Hippocampal formation (tissue), 2 donors: ENCODE data around the gene NPLOC4.

Source experiments
- DNase-seq, 2 donors: peaks; one replicate each; lab custom pipeline; 2025; lab: John Stamatoyannopoulos, UW

The NPLOC4 gene

DNA sequence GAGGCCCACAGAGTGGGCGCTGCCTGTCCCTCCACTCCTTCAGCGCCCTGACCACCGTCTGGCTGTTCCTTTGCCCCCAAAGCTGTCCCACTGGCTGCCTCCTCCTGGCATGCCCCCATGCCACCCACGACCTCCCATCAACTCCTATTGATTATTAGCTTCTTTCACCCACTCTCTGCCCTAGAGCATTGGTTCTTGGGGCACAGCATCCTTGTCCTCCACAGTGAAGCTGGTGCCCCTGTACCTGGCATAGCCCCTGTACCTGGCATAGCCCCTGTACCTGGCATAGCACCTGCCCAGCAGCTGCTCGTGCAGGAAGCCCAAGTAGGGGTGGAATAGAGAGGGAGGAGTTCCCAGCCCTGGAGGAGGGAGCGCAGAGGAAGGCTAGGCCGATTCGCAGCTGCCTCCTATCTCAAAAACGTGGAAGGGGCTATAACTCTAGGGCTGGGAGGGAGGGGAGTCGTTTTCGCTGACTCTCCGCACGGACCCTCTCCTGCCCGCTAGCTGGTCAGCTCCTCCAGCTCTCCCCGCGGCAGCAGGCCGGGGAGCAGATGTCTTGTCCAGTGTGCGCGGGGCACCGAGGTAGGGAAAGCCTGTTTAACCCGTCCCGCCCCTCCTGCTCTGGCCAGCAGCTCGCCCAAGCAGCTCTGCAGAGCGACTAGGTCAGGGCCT, 118.7 kb downstream of the NPLOC4 start:
- DNase-seq: no peak

DNA sequence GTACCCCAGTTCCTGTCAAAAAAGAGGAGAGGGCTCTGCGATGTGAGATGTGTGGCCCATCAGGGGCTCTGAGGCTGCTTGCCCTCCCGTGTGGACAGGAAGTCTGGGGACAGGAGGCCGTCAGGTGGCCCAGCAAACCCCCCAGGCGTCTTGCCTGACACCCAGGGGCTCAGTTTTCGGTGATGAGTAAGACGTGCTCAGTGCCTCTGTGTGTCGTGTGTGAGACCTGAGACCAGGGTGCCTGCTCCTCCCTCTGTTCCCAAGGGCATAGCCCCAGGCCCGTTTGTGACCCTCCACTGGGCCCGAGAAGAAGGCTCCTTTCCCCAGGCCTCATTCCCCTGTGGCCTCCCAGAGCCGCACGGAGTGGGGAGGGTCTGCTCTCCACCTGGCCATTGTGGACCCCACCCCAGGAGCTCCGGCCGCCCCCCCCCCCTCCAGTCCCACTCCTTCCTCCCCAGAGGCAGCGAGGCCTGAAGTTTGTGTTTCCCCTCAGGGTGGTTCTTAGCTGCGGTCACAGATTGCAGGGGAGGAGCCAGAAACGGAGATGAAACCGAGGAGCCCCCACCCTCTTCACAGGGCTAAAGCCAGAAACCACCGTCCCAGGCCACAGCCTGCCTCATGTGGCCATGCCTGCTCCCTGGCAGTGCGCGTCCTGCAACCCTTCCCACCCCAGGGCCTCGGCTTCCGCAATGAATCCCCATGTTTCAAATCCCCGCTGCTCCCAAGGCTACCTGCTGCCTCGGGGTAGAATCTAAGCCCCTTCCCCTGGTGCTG, 119.4 kb downstream of the NPLOC4 start:
- DNase-seq: no peak

DNA sequence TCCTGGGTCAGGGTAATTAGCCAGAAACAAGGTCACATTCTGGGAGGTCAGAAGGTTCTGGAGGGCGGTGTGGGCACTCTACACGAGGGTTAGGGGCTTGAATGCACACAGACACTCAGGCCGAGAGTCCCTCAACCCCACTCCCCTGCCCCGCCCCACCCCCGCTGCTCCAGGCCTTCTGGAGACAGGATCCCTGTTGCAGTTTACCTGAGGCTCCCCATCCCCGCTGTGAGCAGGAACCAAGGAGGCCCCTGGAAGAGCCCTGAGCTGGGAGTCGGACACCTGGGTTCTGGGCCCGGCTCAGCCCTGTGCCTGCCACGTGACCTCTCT, 119.9 kb downstream of the NPLOC4 start:
- no peak for DNase-seq

DNA sequence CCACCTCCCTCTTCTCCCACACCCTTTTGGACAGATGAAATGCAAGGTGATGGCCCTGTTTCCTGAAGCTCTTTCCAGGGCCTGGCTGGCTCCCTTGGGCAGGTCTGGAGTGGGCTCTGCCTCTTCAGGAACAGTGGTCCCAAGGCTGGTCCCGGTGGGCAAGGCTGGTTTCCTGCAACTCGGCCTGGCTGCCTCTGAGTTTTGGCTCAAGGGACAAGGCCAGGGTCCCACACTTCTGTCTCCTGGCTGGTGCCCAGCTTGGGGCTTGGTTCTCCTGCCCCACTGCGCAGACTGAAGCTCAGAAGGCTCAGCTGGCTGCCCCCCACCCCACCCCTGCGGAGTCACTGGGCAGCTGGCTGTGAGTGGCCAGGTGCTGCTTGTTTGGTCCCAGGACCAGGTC, 120.5 kb downstream of the NPLOC4 start:
- DNase-seq: no peak

DNA sequence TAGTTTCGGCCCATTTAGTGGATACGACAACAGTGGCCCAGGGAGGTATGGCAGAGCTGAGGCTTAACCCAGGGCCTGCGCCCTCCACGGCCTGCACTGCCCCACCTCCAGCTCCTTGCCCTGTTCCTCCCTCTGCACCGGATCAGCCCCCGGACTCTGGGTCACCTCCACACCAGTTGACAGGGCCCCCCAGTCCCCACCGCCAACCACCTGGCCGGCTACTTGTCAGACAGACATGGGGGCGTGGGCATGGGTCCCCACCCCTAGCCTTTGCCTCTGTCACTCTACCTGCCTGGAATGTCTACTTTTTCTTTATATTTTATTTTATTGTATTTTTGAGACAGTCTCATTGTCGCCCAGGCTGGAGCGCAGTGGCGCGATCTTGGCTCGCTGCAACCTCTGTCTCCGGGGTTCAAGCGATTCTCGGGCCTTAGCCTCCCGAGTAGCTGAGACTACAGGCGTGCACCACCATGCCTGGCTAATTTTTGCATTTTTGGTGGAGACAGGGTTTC, 121.3 kb downstream of the NPLOC4 start:
- DNase-seq: no peak

DNA sequence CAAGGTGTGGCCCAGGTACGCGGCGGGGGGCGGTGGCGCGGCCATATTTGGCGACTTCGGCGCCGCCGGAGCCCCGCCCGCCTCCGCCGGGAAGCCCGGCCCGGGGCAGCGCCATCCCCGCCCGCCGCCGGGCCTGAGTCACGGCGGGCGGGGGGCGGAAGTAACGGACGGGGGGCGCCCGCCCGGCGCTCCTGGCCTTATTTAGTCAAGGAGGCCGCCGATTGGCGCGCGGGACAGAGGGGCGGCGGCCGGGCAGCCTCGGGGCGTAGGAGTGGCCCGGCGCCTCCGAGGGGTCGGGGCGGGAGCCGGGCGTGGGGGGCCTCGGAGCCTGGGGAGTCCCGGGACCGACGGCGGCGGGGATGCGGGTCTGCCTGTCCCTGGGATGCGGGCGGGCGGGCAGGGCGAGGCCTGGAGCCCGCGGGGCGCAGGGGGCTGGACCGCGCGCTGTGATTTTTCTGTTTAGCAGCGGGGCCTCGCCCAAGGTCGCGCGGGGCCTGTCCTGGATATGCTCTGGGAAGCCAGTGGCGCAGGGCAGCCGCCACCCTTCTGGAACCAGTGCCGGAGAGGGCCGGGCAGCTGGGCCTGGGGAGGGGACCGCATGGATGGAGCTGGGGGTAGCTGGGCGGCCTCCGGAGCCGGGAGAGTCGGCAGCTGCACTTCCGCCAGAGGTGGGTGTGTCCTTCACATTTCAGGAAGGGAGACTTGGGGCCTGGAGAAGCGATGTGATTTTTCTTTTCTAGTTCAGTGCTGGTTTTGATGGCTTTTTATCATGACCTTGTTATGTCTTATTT, 122.0 kb downstream of the NPLOC4 start:
- DNase-seq: peak in 1 of 2 donors; percentile 32

DNA sequence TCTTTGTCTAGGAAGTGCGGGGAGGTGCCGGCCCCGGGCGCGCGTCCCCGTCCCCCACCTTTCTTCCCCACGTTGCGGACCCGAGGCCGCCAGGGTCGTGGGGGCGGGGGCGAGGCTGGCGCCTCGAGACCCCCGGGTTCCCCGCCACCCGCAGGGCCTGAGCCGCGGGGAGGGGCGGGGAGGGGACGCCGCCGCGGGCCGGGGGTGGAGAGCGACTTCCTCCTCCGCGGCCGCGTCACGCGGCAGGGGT, 122.5 kb downstream of the NPLOC4 start:
- no peak for DNase-seq

DNA sequence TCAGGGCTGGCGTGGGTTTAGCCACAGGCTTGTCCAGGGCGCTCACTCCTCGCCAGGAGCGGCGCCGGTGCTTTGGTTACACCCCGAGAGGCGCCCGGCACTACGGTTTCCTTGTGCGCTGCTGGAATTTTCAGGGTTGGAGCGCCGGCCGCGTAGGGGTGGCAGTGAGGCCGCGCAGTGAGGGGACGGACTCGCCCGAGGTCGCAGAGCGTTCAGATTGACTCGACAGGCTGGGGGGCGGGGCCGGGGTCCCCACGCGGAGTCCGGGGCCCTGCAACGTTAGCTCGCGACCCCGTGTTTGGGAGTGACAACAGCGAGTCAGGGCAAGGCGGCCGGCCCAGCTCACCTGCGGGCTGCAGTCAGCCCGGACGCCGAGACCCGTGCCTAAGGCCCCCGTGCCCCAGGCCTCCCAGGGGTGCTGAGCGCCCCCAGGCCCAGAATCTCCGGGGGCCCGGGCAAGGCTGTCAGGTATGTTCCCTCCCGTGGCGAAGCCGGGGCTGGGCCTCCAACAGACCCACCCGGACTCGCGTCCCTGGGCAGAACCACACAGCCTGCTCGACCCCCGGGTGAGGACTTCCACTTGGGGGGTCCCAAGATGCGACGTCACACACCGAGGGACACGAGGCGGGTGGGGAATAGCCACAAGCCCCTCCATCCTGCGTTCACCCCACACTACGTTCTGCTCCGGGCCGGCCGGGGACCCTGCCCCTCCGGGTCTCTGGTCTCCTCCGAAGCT, 123.0 kb downstream of the NPLOC4 start:
- DNase-seq: peak in 1 of 2 donors; percentile 52

DNA sequence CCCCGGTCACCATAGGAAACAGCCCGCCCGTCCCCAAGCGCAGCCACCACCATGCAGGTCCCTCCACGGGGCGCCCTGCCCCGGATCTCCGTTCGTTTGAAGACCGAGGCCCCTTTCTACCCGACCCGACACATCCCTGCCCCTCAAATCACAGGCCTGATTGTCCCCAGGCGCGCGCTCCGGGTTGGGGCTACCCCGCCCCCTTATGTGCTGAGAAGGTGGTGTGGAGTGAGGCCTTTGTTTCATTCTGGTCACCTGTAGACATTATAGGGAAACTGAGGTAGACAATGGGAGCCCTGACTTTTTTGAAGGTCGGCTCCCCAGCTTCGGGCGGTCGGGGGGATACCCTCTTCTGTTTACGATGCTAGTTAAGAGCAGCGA, 123.5 kb downstream of the NPLOC4 start:
- DNase-seq: peak; percentile 45 to 52

DNA sequence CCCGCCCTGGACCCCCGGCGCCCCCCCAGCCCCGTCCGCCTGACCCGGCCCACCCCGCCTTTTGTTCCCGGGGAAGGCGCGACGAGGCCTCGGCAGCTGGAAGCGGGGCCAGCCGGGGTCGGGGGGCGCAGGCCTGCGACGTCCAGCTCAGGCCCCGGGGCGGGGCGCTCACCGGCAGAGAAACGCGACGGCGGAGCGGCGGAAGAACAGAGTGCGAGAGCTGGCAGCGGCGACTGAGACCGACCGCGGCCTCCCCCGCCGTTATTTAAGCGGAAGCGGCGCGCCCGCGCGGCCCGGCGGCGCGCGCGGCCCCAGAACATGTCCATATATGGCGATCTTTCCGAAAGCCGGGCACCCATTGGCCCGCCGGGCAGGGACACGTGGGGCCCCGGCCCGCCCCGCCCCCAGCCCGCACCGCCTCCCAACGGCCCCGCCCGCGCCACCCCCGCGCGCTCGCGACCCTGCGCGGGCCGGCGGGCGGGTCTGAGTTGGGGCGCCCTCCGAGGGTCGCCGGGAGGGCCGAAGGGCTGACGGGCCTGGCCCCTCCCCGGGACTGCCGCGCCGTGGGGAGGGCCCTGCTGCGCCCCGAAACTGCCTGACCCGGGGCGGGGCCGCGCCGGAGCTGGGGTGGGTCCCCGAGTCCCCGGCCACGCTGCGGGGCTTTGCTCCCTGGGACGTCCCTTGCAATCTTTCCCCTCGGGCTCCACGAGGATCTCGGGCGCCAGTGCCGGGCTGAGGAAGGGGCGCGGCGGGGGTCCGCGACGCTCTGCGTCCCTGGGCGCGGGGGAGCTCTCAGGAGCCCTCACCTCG, 124.1 kb downstream of the NPLOC4 start, which contains the start of gene ACTG1:
Gene ACTG1, minus strand, starts transcription at position 238 of the 810 bp plus-strand sequence. CDS start 445 bp downstream, outside the sequence.
- peak; percentile 87 to 89 for DNase-seq

DNA sequence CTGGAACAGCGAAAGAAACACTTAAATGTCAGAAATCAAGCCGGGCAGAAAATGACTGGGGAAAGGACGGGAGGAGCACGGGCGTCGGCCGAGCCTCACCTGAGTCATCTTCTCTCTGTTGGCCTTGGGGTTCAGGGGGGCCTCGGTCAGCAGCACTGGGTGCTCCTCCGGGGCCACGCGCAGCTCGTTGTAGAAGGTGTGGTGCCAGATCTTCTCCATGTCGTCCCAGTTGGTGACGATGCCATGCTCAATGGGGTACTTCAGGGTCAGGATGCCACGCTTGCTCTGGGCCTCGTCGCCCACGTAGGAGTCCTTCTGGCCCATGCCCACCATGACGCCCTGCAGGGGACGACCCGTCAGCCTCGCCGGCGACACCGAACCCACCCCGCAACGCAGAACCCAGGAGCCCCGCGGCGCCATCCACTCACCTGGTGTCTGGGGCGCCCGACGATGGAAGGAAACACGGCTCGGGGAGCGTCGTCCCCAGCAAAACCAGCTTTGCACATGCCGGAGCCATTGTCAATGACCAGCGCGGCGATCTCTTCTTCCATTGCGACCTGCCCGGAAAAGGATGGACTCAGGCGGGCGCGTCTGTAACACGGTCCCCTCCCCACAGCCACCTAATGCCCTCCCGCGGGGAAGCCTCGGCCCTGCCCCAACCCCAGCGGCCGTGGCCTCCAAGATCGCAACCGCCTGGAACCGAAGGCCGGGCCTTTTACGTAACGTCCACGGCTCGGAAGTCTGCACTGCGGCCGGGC, 124.9 kb downstream of the NPLOC4 start:
- DNase-seq: no peak

DNA sequence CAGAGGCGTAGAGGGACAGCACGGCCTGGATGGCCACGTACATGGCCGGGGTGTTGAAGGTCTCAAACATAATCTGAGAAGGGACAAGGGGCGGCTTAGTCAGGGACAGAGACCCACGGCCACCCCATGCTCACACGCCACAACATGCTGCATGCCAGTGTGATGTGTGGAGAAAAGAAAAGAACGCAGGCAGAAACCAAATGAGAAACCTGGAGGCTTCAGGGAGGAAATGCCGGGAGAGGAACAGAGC, 125.4 kb downstream of the NPLOC4 start:
- no peak for DNase-seq

DNA sequence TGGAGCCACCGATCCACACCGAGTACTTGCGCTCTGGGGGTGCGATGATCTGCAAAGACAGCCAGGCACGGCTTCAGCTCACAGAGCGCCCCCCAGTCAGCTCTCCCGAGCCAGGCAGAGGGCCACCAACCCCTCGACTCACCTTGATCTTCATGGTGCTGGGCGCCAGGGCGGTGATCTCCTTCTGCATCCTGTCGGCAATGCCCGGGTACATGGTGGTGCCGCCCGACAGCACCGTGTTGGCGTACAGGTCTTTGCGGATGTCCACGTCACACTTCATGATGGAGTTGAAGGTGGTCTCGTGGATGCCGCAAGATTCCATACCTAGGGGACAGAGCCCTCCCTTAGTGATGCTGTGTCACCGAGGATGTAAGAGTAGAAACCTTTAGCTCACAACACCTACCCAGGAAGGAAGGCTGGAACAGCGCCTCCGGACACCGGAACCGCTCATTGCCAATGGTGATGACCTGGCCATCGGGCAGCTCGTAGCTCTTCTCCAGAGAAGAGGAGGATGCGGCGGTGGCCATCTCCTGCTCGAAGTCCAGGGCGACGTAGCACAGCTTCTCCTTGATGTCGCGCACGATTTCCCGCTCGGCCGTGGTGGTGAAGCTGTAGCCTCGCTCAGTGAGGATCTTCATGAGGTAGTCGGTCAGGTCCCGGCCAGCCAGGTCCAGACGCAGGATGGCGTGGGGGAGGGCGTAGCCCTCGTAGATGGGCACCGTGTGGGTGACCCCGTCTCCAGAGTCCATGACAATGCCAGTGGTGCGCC, 125.9 kb downstream of the NPLOC4 start:
- no peak for DNase-seq

DNA sequence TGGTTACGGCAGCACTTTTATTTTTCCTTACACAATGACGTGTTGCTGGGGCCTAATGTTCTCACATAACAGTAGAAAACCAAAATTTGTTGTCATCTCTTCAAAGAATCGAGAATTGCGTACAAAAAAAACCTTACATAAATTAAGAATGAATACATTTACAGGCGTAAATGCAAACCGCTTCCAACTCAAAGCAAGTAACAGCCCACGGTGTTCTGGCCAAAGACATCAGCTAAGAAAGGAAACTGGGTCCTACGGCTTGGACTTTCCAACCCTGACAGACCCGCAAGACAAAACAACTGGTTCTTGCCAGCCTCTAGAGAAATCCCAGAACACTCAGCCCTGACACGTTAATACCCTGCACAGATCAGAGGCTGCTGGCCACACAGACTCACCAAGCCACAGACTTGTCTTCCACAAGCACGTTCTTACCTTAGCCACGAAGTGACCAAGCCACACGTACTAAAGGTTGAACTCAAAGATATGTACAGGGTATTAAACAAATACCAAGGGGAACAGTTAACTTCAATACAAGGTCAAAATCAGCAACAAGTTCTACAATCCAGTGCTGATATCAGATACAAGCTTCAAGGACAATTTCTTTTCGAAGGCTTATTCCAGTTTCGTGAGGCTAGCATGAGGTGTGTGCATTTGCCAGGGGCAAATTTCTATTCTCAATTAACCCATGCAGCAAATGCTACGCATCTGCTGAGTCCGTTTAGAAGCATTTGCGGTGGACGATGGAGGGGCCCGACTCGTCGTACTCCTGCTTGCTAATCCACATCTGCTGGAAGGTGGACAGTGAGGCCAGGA, 126.7 kb downstream of the NPLOC4 start:
- no peak for DNase-seq

DNA sequence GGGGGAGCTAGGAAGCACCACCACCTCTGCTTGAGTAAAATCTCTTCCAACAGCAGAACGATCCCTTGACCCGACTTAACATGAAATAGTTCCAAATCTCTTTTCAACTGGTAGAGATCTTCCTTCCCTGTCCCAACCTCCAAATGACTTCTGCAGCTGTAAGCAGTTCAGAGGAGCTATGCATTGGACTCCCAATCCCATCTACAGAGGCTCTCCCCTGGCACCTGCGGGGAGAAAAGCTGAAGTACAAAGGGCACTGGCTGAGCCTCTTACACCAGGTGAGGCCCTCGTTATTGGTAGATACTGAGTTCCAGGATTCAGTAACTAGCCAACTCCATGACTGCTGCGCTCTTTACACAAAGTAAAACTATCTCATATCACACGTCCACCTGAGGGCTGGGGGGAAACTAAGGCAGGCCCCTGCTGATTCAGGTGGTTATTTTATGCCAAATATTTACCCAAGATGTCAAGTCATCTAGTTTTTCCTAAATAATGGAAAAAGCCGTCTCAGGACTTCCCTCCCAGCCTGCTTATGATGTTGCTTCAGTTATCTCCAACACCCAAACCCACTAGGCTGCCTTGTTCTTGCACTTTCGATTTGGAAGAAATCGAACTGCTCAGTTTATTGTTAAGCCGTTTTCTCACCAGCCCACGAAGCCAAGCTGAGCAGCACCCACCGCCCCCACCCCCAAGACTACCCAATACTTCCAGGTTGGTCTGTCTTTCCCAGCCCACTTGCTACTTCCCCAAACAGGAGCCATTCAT, 127.5 kb downstream of the NPLOC4 start:
- no peak for DNase-seq

DNA sequence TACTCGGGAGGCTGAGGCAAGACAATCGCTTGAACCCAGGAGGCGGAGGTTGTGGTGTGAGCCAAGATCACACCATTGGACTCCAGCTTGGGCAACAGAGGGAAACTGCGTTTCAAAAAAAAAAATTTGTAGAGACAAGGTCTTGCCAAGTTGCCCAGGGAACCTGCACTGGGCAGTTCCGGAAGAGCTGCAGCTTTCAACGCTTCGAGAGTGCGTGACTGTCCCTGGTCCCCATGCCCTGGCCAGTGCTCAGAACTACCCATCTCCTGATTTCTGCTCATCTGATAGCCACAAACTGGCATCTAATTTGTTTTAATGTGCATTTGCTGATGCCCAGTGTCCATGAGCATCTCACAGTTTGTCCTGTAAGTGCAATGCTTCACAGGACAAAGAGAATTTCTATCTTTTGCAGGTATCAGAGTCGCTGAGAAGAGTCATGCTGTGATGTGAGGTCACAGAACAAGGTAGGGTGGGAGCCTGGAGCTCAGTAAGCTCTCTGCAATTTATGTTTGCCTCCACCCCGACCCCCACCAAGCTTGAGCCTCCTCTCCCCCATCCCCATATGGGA, 128.2 kb downstream of the NPLOC4 start:
- no peak for DNase-seq
